K562 (cell line): Measurements from ENCODE around the gene TMPRSS9. TPM values are rescaled to one million over a fixed set of nuclear protein-coding genes. Genes with fewer than 3 reads are reported as not detected.

Source experiments
- ATAC-seq: fragments of 200-7000 bp; cut with Tn5 transposase; 3 replicates; pipeline ENCODE4 v1.9.1; 2020; ENCODE audit warnings: moderate library complexity
- BruUV-seq: library from RNA; stranded (reverse); fragments of 400-500 nt; replicated peaks from 2 replicates; lab custom pipeline; 2021; lab: Mats Ljungman, UMichigan
- CTCF ChIA-PET: fragments of 300-600 bp; formaldehyde crosslinking; extraction: SDS; loops from one replicate; lab custom pipeline; 2021; ENCODE audit warnings: low intra/inter-chr PET ratio; lab: Yijun Ruan, JAX
- POLR2A ChIA-PET: fragments of 300-600, 350-650 bp; sonication (Branson Sonifier 250); formaldehyde crosslinking; extraction: SDS; loops from one replicate; lab custom pipeline; 2021; ENCODE audit warnings: antibody characterized with exemption, inconsistent platforms; lab: Yijun Ruan, JAX
- DNase-seq, 4 experiments: peaks; one replicate each; pipeline versions ENCODE4 v3.0.0 to v3.0.0-alpha.2; 2011 to 2018; ENCODE audit warnings: low spot score in 3 of 4, mixed read lengths in 3 of 4; ENCODE audit errors: extremely low read depth in 1 of 4
- FAIRE-seq: peaks from 2 replicates; lab custom pipeline; 2011; peaks lifted over from hg19 to GRCh38; lab: Jason Lieb, UNC
- H2AFZ ChIP-seq: 2 replicates; pipeline ENCODE4 v1.6.0; 2011; ENCODE audit warnings: low read depth, low read length, control low read depth, inconsistent platforms
- H3K27ac ChIP-seq: fragments of 200-600 bp; 3 replicates; pipeline ENCODE4 v1.8.0; 2011; ENCODE audit warnings: low read depth, mild to moderate bottlenecking, control low read depth, inconsistent platforms, low read length, moderate library complexity, mixed read lengths; ENCODE audit errors: extremely low read depth
- H3K27me3 ChIP-seq, 2 experiments: fragments of 300-600 bp in 1 of 2; 2 replicates in 1 of 2; 3 replicates in 1 of 2; pipeline versions ENCODE4 v1.6.0 to v1.8.0; 2011; ENCODE audit warnings: inconsistent platforms in 2 of 2, low read length in 2 of 2, mild to moderate bottlenecking in 1 of 2, mixed read lengths in 1 of 2, moderate library complexity in 1 of 2; ENCODE audit not compliant: control insufficient read depth in 2 of 2, insufficient read depth in 2 of 2
- H3K36me3 ChIP-seq: fragments of 300-600 bp; 3 replicates; pipeline ENCODE4 v1.8.0; 2011; ENCODE audit warnings: mild to moderate bottlenecking, low read length, inconsistent platforms; ENCODE audit not compliant: control insufficient read depth, insufficient read depth
- H3K4me1 ChIP-seq, 2 experiments: fragments of 200-600 bp in 1 of 2; replicated peaks in 1 of 2; 2 replicates in 1 of 2; 3 replicates in 1 of 2; pipeline versions ENCODE4 v1.5.1 to v1.8.0; 2011; ENCODE audit warnings: inconsistent platforms in 2 of 2, low read length in 2 of 2, mild to moderate bottlenecking in 1 of 2, mixed read lengths in 1 of 2, moderate library complexity in 1 of 2; ENCODE audit not compliant: control insufficient read depth in 2 of 2, insufficient read depth in 2 of 2
- H3K4me2 ChIP-seq: 2 replicates; pipeline ENCODE4 v1.6.1; 2011; ENCODE audit warnings: low read length, control low read depth, inconsistent platforms, mixed read lengths; ENCODE audit not compliant: insufficient read depth
- H3K4me3 ChIP-seq: fragments of 200-600 bp; sonication (generic), shearing (Covaris generic); 2 replicates; pipeline ENCODE4 v1.5.1; 2016; ENCODE audit warnings: control low read depth, inconsistent platforms
- H3K79me2 ChIP-seq: fragments of 200-600 bp; 3 replicates; pipeline ENCODE4 v1.8.0; 2011; ENCODE audit warnings: low read length, inconsistent platforms; ENCODE audit not compliant: control insufficient read depth, insufficient read depth
- H3K9ac ChIP-seq, 2 experiments: 2 replicates each; pipeline versions ENCODE4 v1.6.0 to v1.6.1; 2011; ENCODE audit warnings: low read depth in 2 of 2, low read length in 2 of 2, control low read depth in 1 of 2, inconsistent platforms in 1 of 2, mild to moderate bottlenecking in 1 of 2, mixed read lengths in 1 of 2; ENCODE audit not compliant: insufficient read depth in 1 of 2
- H3K9me1 ChIP-seq: one replicate; pipeline ENCODE4 v1.6.0; 2011; ENCODE audit warnings: inconsistent platforms, mild to moderate bottlenecking, low read length, moderate library complexity; ENCODE audit not compliant: control insufficient read depth, insufficient read depth
- H3K9me3 ChIP-seq: replicated peaks from 2 replicates; pipeline ENCODE4 v1.5.1; 2011; ENCODE audit warnings: low read depth, low read length, inconsistent platforms; ENCODE audit not compliant: control insufficient read depth, insufficient read depth
- H4K20me1 ChIP-seq: replicated peaks from 2 replicates; pipeline ENCODE4 v1.6.1; 2011; ENCODE audit warnings: low read length, inconsistent platforms, mixed read lengths; ENCODE audit not compliant: control insufficient read depth, insufficient read depth
- BRCA1 ChIP-seq, 2 experiments: fragments of 450-650 bp in 1 of 2; sonication (generic) in 1 of 2; formaldehyde crosslinking in 1 of 2; IDR thresholded peaks; 2 replicates each; pipeline versions ENCODE4 v1.5.0 to v1.6.1; 2017 to 2020; ENCODE audit warnings: mild to moderate bottlenecking in 1 of 2, missing genetic modification reagents in 1 of 2
- CAMTA2 ChIP-seq: fragments of 250-450 bp; sonication (Bioruptor Pico); conservative IDR thresholded peaks from 2 replicates; pipeline ENCODE4 v1.5.1; 2022
- HDAC1 ChIP-seq, 2 experiments: fragments of 450-650 bp; IDR thresholded peaks; 2 replicates each; pipeline ENCODE4 v1.6.1; 2016 to 2017; ENCODE audit warnings: inconsistent platforms in 1 of 2, mild to moderate bottlenecking in 1 of 2, moderate library complexity in 1 of 2
- KHSRP ChIP-seq: fragments of 450-650 bp; IDR thresholded peaks from 2 replicates; pipeline ENCODE4 v1.6.1; 2017
- MEF2A ChIP-seq: IDR thresholded peaks from 2 replicates; pipeline ENCODE4 v1.6.1; 2011; ENCODE audit warnings: low read depth, mild to moderate bottlenecking, low read length, moderate library complexity; ENCODE audit not compliant: control insufficient read depth
- NR1H2 ChIP-seq: sonication (generic); formaldehyde crosslinking; IDR thresholded peaks from 2 replicates; pipeline ENCODE4 v1.4.0; 2020; ENCODE audit warnings: mild to moderate bottlenecking, missing genetic modification reagents
- ZBED1 ChIP-seq: IDR thresholded peaks from 2 replicates; pipeline ENCODE4 v1.6.1; 2014
- ZFP1 ChIP-seq: fragments of 450-650 bp; formaldehyde crosslinking; IDR thresholded peaks from 2 replicates; pipeline ENCODE4 v1.4.0; 2020; ENCODE audit warnings: mild to moderate bottlenecking, mixed read lengths
- ZNF583 ChIP-seq: fragments of 250-450 bp; sonication (Bioruptor Pico); IDR thresholded peaks from 2 replicates; pipeline ENCODE4 v1.4.0; 2020
- WGBS: fragments of 100-300 bp; shearing (Covaris generic); methylation state at CpG from one replicate; pipeline ENCODE4 v1.1.6; 2016; ENCODE audit warnings: low coverage, mixed read lengths; ENCODE audit not compliant: insufficient coverage; ENCODE audit errors: missing lambda C conversion rate; 5-methylcytosine and 5-hydroxymethylcytosine counted together
- in situ Hi-C: fragments of 300-500 bp; cut with MboI; formaldehyde crosslinking; loops from 4 replicates; pipeline ENCODE4 v1.15.0; 2018; ENCODE audit warnings: inconsistent platforms, mixed read lengths
- intact Hi-C: fragments of 100-400 bp; cut with micrococcal nuclease; formaldehyde crosslinking; loops from 2 replicates; pipeline ENCODE4 v1.14.2; 2022
- polyA plus RNA-seq, 8 experiments: library from polyadenylated mRNA; depleted of rRNA in 4 of 8; stranded (reverse) in 5 of 8; unstranded in 3 of 8; fragments of >200 nt; fragmentation: Nextera tagmentation in 2 of 8; fragmentation: Illumina TruSeq in 1 of 8; extraction: Ambion mirVana in 2 of 8; extraction: Trizol in 1 of 8; gene quantifications; 2 replicates each; pipeline versions ENCODE4 v1.2.1 to v1.2.3, GENCODE V29; 2011 to 2014; ENCODE audit warnings: inconsistent platforms in 1 of 8, missing spikeins in 1 of 8
- total RNA-seq, 7 experiments: library from RNA; depleted of rRNA in 6 of 7; stranded (reverse); fragments of >200 nt in 6 of 7; fragmentation: Illumina TruSeq in 2 of 7; extraction: Trizol in 2 of 7; gene quantifications; 2 replicates each; pipeline versions ENCODE4 v1.2.1 to v1.2.3, GENCODE V29; 2011 to 2021; ENCODE audit warnings: low replicate concordance in 1 of 7

TMPRSS9 gene
- total and polyA plus RNA-seq, 9 of the 15 experiments (the other 6 are each of a cell fraction or from before 2014, with no cell fraction given), result 0.01 to 0.03 TPM; not detected in 7

DNA sequence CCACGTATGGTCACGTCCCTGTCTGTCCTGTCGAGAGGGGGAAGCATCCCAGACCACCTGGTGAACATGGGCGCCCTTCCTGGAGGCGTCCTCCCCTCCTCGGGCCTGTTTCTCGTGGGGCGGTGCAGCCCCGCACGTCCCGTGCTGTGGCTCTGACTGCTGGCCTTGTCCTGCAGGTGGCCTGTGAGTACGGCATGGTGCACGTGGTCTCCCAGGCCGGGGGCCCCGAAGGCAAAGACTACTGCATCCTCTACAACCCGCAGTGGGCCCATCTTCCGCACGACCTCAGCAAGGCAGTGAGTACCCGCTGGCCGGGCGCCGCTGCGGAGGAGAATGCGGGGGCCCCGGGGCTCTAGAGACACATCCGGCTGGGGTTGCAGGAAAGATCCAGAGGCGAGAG, 25.6 kb upstream of the TMPRSS9 start:
- no TSS peak for BruUV-seq
- Histone ChIP-seq H3K79me2 (peaks cover 72% of the 10 kb centered on the region), H3K4me2 (no peak overlapping the region), H3K4me1 (peaks cover 21 to 74% of the 10 kb centered on the region in 2 experiments; a peak in 4 of 5 replicates), H3K27me3 (no peaks in the 10 kb centered on the region), H4K20me1 (no peaks in the 10 kb centered on the region), H3K9me1 (no peaks in the 10 kb centered on the region), H2AFZ (no peak overlapping the region), H3K9ac (no peak overlapping the region), H3K27ac (no peak overlapping the region), H3K4me3 (no peak overlapping the region), H3K9me3 (peaks cover 2% of the 10 kb centered on the region), H3K36me3 (peaks cover 22% of the 10 kb centered on the region; the same call in 2 of the 3 replicates)
- in situ Hi-C loops, result no loop called here
- ChIA-PET POLR2A (interaction anchor here (0.6 kb wide), 1 partner anchor 39 kb away, joined by 3 read pairs; no protein-coding TSS in a partner anchor), CTCF (no interaction called here)
- WGBS, result 97% methylated on average over 19 of the region's 27 CpGs
- TF ChIP-seq ZBED1 (no peak), KHSRP (no peak), ZFP1 (no peak), MEF2A (no peak), HDAC1 (IDR thresholded peaks at IDR 0.05) (no peak), ZNF583 (CRISPR knock-in tag) (no peak), BRCA1 (IDR thresholded peaks at IDR 0.05) (no peak), BRCA1 (CRISPR knock-in tag; IDR thresholded peaks at IDR 0.05) (no peak), CAMTA2 (CRISPR knock-in tag) (no peak), NR1H2 (no peak)
- intact Hi-C loops, result no loop called here
- DNase-seq, result no peak
- FAIRE-seq, result no peak
- ATAC-seq, result no peak
